CD4-positive, CD25-positive, alpha-beta regulatory T cell (primary cell): ENCODE results near the gene SLC9A8. TPM values are rescaled to one million over a fixed set of nuclear protein-coding genes. Genes with fewer than 3 reads are reported as not detected.

Experiments used
- ATAC-seq, 2 donors: fragments of 150-1000 bp; cut with Tn5 transposase; one replicate each; pipeline ENCODE4 v1.10.0; 2021; ENCODE audit warnings: low read depth in 2 of 2, moderate number of reproducible peaks in 2 of 2, moderate library complexity in 1 of 2
- DNase-seq, 3 donors: peaks; one replicate each; pipeline versions ENCODE4 v3.0.0 to v3.0.0-alpha.2; 2012 to 2022; ENCODE audit warnings: mixed read lengths in 1 of 3
- H3K27ac ChIP-seq: one replicate; pipeline ENCODE4 v1.7.0; 2013; ENCODE audit warnings: mild to moderate bottlenecking, low read length; ENCODE audit not compliant: insufficient read depth, poor library complexity, severe bottlenecking
- H3K27me3 ChIP-seq: one replicate; pipeline ENCODE4 v1.7.0; 2013; ENCODE audit warnings: low read length; ENCODE audit not compliant: control insufficient read depth, insufficient read depth
- H3K36me3 ChIP-seq: one replicate; pipeline ENCODE4 v1.7.0; 2013; ENCODE audit warnings: mild to moderate bottlenecking, low read length, moderate library complexity; ENCODE audit not compliant: control insufficient read depth, insufficient read depth
- H3K4me1 ChIP-seq: 2 replicates; pipeline ENCODE4 v1.7.0; 2013; ENCODE audit warnings: mild to moderate bottlenecking, low read length; ENCODE audit not compliant: insufficient read depth, control insufficient read depth, poor library complexity, severe bottlenecking
- H3K4me3 ChIP-seq: one replicate; pipeline ENCODE4 v1.7.0; 2013; ENCODE audit warnings: low read depth, mild to moderate bottlenecking, low read length, moderate library complexity
- H3K9me3 ChIP-seq, 2 experiments: 1 replicate in 1 of 2; 2 replicates in 1 of 2; pipeline ENCODE4 v1.7.0; 2013; ENCODE audit warnings: low read length in 2 of 2, mild to moderate bottlenecking in 1 of 2, moderate library complexity in 1 of 2; ENCODE audit not compliant: control insufficient read depth in 2 of 2
- H3K27ac Mint-ChIP-seq, 3 donors: one replicate each; pipeline ENCODE4 v1.8.0; 2020 to 2022; ENCODE audit warnings: mild to moderate bottlenecking in 3 of 3, mixed read lengths in 3 of 3, moderate library complexity in 2 of 3
- H3K27me3 Mint-ChIP-seq: one replicate; pipeline ENCODE4 v1.8.0; 2022; ENCODE audit warnings: mild to moderate bottlenecking, mixed read lengths
- H3K36me3 Mint-ChIP-seq: one replicate; pipeline ENCODE4 v1.8.0; 2020; ENCODE audit warnings: mixed read lengths
- H3K4me1 Mint-ChIP-seq, 4 donors: one replicate each; pipeline ENCODE4 v1.8.0; 2020 to 2022; ENCODE audit warnings: mixed read lengths in 4 of 4, mild to moderate bottlenecking in 1 of 4
- H3K4me3 Mint-ChIP-seq, 4 donors: one replicate each; pipeline ENCODE4 v1.8.0; 2020 to 2022; ENCODE audit warnings: mild to moderate bottlenecking in 4 of 4, mixed read lengths in 4 of 4, moderate library complexity in 3 of 4
- H3K9me3 Mint-ChIP-seq, 7 donors: one replicate each; pipeline ENCODE4 v1.8.0; 2020 to 2022; ENCODE audit warnings: mixed read lengths in 7 of 7, mild to moderate bottlenecking in 3 of 7, moderate library complexity in 2 of 7
- polyA plus RNA-seq, 4 donors: library from polyadenylated mRNA; unstranded; fragments of 300-500 nt; fragmentation: Illumina TruSeq; gene quantifications; one replicate each; pipeline ENCODE4 v1.2.3, GENCODE V29; 2021
- total RNA-seq: library from RNA; stranded (reverse); gene quantifications from one replicate; pipeline ENCODE4 v1.2.3, GENCODE V29; 2022

Gene SLC9A8
- total and polyA plus RNA-seq, 5 donors from 2014 or later, result 4.9 to 47.4 (median 7.0) TPM

- Histone ChIP-seq H3K4me1 (no peaks in the 10 kb centered on the region), H3K27ac (no peak overlapping the region), H3K9me3 (no peaks in the 10 kb centered on the region), H3K36me3 (peaks cover 54% of the 10 kb centered on the region), H3K4me3 (no peak overlapping the region), H3K27me3 (no peaks in the 10 kb centered on the region)
- Mint-ChIP-seq H3K27ac (peak overlapping the region in 1 of 3 donors; percentile 81), H3K4me3 (no peak overlapping the region), H3K4me1 (no peaks in the 10 kb centered on the region), H3K36me3 (peaks cover 20% of the 10 kb centered on the region), H3K27me3 (no peaks in the 10 kb centered on the region), H3K9me3 (no peaks in the 10 kb centered on the region)
- ATAC-seq (no peak), DNase-seq (no peak)
Observed at GRCh38 chr20:49874696-49875095, 62.1 kb downstream of the SLC9A8 start.

- H3K27me3 ChIP-seq, result no peaks in the 10 kb centered on the region
- peaks cover 23% of the 10 kb centered on the region for H3K36me3 Mint-ChIP-seq
- H3K27me3 Mint-ChIP-seq, result no peaks in the 10 kb centered on the region
- H3K9me3 ChIP-seq, result no peaks in the 10 kb centered on the region
- no peaks in the 10 kb centered on the region for H3K4me1 ChIP-seq
- no peak overlapping the region for H3K27ac ChIP-seq
- peak overlapping the region in 1 of 3 donors; percentile 42 for H3K27ac Mint-ChIP-seq
- peaks cover 0 to 5% (median 0%) of the 10 kb centered on the region in 4 donors for H3K4me1 Mint-ChIP-seq
- ATAC-seq, result no peak
- H3K9me3 Mint-ChIP-seq, result no peaks in the 10 kb centered on the region
- H3K4me3 ChIP-seq, result no peak overlapping the region
- no peak for DNase-seq
- peaks cover 50% of the 10 kb centered on the region for H3K36me3 ChIP-seq
- no peak overlapping the region for H3K4me3 Mint-ChIP-seq
Observed at GRCh38 chr20:49877386-49877921, 64.8 kb downstream of the SLC9A8 start.

GRCh38 chr20:49878977-49879376, 66.3 kb downstream of the SLC9A8 start:
- DNase-seq (no peak), ATAC-seq (no peak)
- Histone ChIP-seq H3K4me3 (no peak overlapping the region), H3K4me1 (no peaks in the 10 kb centered on the region), H3K9me3 (no peaks in the 10 kb centered on the region), H3K27me3 (no peaks in the 10 kb centered on the region), H3K36me3 (peaks cover 58% of the 10 kb centered on the region), H3K27ac (no peak overlapping the region)
- H3K27ac Mint-ChIP-seq, result peak overlapping the region in 1 of 3 donors; percentile 8
- H3K9me3 Mint-ChIP-seq, result no peaks in the 10 kb centered on the region
- peaks cover 28% of the 10 kb centered on the region for H3K36me3 Mint-ChIP-seq
- no peak overlapping the region for H3K4me3 Mint-ChIP-seq
- peaks cover 0 to 5% (median 0%) of the 10 kb centered on the region in 4 donors for H3K4me1 Mint-ChIP-seq
- H3K27me3 Mint-ChIP-seq, result no peaks in the 10 kb centered on the region

GRCh38 chr20:49880177-49880576, 67.5 kb downstream of the SLC9A8 start:
- peaks cover 0 to 5% (median 0%) of the 10 kb centered on the region in 4 donors for H3K4me1 Mint-ChIP-seq
- no peak for ATAC-seq
- H3K4me3 Mint-ChIP-seq, result no peak overlapping the region
- Histone ChIP-seq H3K27me3 (no peaks in the 10 kb centered on the region), H3K27ac (no peak overlapping the region), H3K4me3 (no peak overlapping the region), H3K9me3 (no peaks in the 10 kb centered on the region), H3K4me1 (no peaks in the 10 kb centered on the region), H3K36me3 (peaks cover 57% of the 10 kb centered on the region)
- peaks cover 24% of the 10 kb centered on the region for H3K36me3 Mint-ChIP-seq
- H3K27ac Mint-ChIP-seq, result peak overlapping the region in 2 of 3 donors; percentile 18 to 73
- DNase-seq, result no peak
- no peaks in the 10 kb centered on the region for H3K27me3 Mint-ChIP-seq
- no peaks in the 10 kb centered on the region for H3K9me3 Mint-ChIP-seq

GRCh38 chr20:49880724-49881445, 68.3 kb downstream of the SLC9A8 start:
- no peak overlapping the region for H3K4me3 Mint-ChIP-seq
- peaks cover 0 to 5% (median 0%) of the 10 kb centered on the region in 4 donors for H3K4me1 Mint-ChIP-seq
- peaks cover 24% of the 10 kb centered on the region for H3K36me3 Mint-ChIP-seq
- peak overlapping the region; percentile 18 to 76 (median 73) for H3K27ac Mint-ChIP-seq
- H3K27ac ChIP-seq, result no peak overlapping the region
- no peaks in the 10 kb centered on the region for H3K9me3 Mint-ChIP-seq
- H3K36me3 ChIP-seq, result peaks cover 57% of the 10 kb centered on the region
- ATAC-seq (no peak), DNase-seq (no peak)
- H3K4me1 ChIP-seq, result no peaks in the 10 kb centered on the region
- H3K27me3 ChIP-seq, result no peaks in the 10 kb centered on the region
- no peak overlapping the region for H3K4me3 ChIP-seq
- H3K9me3 ChIP-seq, result no peaks in the 10 kb centered on the region
- H3K27me3 Mint-ChIP-seq, result no peaks in the 10 kb centered on the region

GRCh38 chr20:49882171-49882970, 69.7 kb downstream of the SLC9A8 start:
- Histone ChIP-seq H3K36me3 (peaks cover 59% of the 10 kb centered on the region), H3K27ac (no peak overlapping the region), H3K9me3 (no peaks in the 10 kb centered on the region), H3K27me3 (no peaks in the 10 kb centered on the region), H3K4me3 (no peak overlapping the region), H3K4me1 (no peaks in the 10 kb centered on the region)
- Mint-ChIP-seq H3K27me3 (no peaks in the 10 kb centered on the region), H3K9me3 (no peaks in the 10 kb centered on the region), H3K4me1 (peaks cover 0 to 5% (median 0%) of the 10 kb centered on the region in 4 donors), H3K36me3 (peaks cover 36% of the 10 kb centered on the region), H3K4me3 (no peak overlapping the region), H3K27ac (peak overlapping the region in 1 of 3 donors; percentile 76)
- no peak for ATAC-seq
- no peak for DNase-seq

- Histone ChIP-seq H3K27me3 (no peaks in the 10 kb centered on the region), H3K4me1 (no peaks in the 10 kb centered on the region), H3K27ac (no peak overlapping the region), H3K4me3 (no peak overlapping the region), H3K9me3 (no peaks in the 10 kb centered on the region), H3K36me3 (peaks cover 63% of the 10 kb centered on the region)
- Mint-ChIP-seq H3K36me3 (peaks cover 40% of the 10 kb centered on the region), H3K27ac (no peak overlapping the region), H3K4me3 (no peak overlapping the region), H3K27me3 (no peaks in the 10 kb centered on the region), H3K9me3 (no peaks in the 10 kb centered on the region), H3K4me1 (peaks cover 0 to 5% (median 2%) of the 10 kb centered on the region in 4 donors)
- ATAC-seq (no peak), DNase-seq (no peak)
Observed at GRCh38 chr20:49883246-49883802, 70.7 kb downstream of the SLC9A8 start.
